ENCODE results near the gene VTCN1. TPM values are rescaled to one million over a fixed set of nuclear protein-coding genes. Genes with fewer than 3 reads are reported as not detected.
"Not testable (repeated sequence)": the region's sequence is repeated elsewhere in the genome, so short reads cannot be mapped to it uniquely, and the experiment has no call there.

VTCN1 gene
- total RNA-seq, 1 experiment from 2014 or later = not detected

- DNase-seq (ENCODE audit: extremely low read depth, low read depth) = no peak
Observed at GRCh38 chr1:117128323-117129079, 82.2 kb downstream of the VTCN1 start.

DNA sequence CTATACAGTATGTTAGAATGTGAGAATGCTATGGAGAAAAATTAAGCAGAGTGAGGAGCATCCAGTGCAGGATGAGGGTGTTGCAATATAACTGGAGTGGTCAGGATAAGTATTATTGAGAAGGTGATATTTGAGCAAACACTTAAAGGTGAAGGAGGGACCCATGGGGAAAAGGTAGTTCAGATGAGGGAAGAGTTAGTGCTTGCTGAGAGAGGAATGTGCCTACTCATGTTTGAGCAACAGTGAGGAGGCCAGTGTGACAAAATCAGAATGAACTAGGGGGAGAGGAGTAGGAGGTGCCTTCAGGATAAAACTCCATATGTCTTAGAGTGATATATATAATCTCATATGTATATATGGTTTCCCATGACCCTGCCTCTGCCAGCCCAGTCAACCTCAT, 82.9 kb downstream of the VTCN1 start:
- no peak for DNase-seq (ENCODE audit: extremely low read depth, low read depth)

DNA sequence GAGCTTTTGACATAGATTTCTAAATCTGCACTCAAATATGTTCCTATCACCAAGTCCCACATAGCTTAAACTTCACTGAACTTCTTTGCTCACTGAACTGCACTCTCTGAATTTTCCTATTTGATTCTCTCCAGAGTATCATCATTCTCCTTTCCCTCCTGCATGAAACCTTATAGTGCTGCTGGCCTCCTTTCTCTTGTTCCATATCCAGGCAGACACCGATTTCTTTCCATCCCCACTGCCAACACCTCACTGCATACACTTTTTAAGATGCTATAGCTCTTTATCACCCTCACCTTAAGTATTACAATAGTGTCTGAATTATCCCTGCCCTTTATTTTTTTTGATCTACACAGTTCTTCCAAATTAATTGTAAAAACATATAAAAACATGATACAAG, 86.1 kb downstream of the VTCN1 start:
- DNase-seq (ENCODE audit: extremely low read depth, low read depth) = no peak

DNA sequence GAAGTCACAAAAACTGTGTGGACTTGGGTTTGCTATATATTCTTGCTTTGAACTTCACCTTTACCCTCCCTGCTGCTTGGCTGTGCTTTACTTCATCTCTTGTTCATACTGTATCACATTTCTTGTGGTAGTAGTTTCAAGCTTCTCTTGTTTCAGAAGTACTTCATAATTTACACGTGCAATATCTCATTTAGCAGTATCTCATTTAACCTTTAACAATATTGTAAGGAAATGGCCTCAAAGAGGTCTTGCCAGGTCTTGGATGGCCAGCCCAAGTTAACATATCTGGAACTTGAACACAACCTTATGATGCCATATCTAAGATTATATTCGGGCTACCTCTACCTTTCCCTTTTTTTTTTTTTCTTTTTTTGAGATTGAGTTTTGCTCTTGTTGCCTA, 87.5 kb downstream of the VTCN1 start:
- no peak for DNase-seq (ENCODE audit: extremely low read depth, low read depth)

- no peak for DNase-seq (ENCODE audit: extremely low read depth, low read depth)
Observed at GRCh38 chr1:117122330-117123025, 88.2 kb downstream of the VTCN1 start.

DNA sequence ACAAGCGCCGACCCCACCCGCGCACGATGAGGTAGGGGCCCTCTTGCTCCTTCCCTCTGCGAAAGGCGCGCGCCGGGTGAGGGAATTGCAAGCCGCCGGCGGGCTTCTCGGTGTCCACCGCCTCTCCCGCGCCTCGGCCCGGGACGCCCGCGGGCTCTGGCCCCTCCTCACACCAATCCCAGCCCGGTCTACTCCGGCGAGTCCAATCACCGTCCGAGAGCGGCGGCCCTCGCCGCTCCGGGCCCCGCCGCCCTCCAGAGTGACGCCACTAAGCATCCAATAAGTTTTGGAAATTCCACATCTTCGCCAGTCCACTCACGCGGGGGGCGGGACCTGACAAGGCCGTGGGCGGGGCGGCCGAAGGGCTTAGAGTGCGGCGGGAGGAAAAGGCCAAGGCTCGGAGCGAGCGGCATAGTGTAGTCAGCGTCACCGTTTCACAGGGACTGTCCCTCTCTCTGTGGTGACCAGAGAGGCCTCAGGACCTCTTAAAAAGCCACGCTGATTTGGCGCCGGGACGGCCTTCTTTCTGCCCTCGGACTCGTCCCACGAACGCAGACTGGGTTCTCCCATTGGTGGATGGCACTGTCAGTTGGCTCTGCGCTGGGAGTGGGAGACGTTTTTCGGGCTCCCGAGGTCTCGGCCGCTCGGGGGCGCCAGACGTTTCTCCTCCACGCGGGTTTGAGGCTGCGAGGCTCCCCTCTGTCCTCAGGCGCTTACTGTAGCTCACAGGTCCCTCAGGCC, 89.0 kb downstream of the VTCN1 start, which contains the start of gene TRIM45:
TSS of gene TRIM45 (minus strand) at position 161 of the 741 bp plus-strand sequence. CDS start 548 bp downstream, outside the sequence.
- DNase-seq (ENCODE audit: extremely low read depth, low read depth) = peak; percentile 90

GRCh38 chr1:117120774-117121588, 89.7 kb downstream of the VTCN1 start:
- DNase-seq (ENCODE audit: extremely low read depth, low read depth) = no peak

DNA sequence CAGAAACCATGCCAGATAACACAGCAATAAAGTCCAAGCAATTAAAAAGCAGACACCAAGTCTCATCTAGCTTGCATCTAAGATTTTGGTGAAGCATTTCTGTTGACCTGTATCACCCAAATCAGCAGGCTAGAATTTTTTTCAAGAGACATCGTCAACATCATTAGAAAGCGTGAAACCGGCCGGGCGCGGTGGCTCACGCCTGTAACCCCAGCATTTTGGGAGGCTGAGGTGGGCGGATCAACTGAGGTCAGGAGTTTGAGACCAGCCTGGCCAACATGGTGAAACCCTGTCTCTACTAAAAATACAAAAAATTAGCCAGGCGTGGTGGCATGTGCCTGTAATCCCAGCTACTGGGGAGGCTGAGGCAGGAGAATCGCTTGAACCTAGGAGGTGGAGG, 91.6 kb downstream of the VTCN1 start:
- not testable (repeated sequence) for DNase-seq (ENCODE audit: extremely low read depth, low read depth)

- no peak for DNase-seq (ENCODE audit: extremely low read depth, low read depth)
Observed at GRCh38 chr1:117118137-117118536, 92.6 kb downstream of the VTCN1 start.

DNA sequence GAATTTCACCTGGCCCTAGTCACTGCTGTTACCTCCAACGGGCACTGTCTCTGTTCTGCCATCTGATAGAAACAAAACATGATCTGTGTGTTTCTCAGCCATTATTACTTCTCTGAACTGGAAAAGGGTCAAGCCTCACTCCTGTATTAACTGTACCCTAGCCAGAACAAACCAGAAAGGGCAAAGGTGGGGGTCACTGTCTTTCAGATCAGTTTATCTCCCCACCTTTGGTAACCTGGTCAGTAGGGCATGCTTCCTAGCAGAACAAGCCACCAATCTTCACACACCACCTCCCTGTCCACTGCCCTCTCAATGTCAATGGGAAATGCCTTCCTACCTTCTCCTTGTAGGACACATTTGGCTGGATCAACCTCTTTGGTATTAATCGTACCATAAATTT, 93.0 kb downstream of the VTCN1 start:
- no peak for DNase-seq (ENCODE audit: extremely low read depth, low read depth)

GRCh38 chr1:117116784-117117130, 94.0 kb downstream of the VTCN1 start:
- no peak for DNase-seq (ENCODE audit: extremely low read depth, low read depth)

- DNase-seq (ENCODE audit: extremely low read depth, low read depth) = no peak
Observed at GRCh38 chr1:117116090-117116783, 94.5 kb downstream of the VTCN1 start.

- DNase-seq (ENCODE audit: extremely low read depth, low read depth) = no peak
Observed at GRCh38 chr1:117114877-117115276, 95.8 kb downstream of the VTCN1 start.

- no peak for DNase-seq (ENCODE audit: extremely low read depth, low read depth)
Observed at GRCh38 chr1:117113199-117113598, 97.5 kb downstream of the VTCN1 start.

- DNase-seq (ENCODE audit: extremely low read depth, low read depth) = no peak
Observed at GRCh38 chr1:117112047-117112717, 98.5 kb downstream of the VTCN1 start.

DNA sequence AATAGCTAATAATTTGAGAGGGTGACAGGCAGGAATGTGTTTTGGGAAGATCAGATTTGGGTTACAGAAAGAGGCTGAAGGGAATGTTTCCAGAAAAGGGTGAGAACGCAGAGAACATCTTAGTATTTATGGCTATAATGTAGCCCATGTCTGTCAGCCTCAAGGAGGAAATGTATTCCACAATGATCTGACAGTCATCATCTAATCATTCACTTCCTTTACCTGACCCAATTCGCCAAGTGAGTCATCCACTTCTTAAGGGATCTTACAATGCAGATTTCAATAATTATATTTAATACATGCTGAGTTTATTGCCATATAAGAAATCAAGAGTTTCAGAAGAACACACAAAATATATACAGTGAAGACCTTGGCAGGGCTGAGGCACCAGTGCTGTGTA, 100.0 kb downstream of the VTCN1 start:
- DNase-seq (ENCODE audit: extremely low read depth, low read depth) = no peak

- DNase-seq (ENCODE audit: extremely low read depth, low read depth) = no peak
Observed at GRCh38 chr1:117107364-117107763, 103.4 kb downstream of the VTCN1 start.

GRCh38 chr1:117106478-117106877, 104.2 kb downstream of the VTCN1 start:
- DNase-seq (ENCODE audit: extremely low read depth, low read depth) = no peak

- DNase-seq (ENCODE audit: extremely low read depth, low read depth) = no peak
Observed at GRCh38 chr1:117105722-117106121, 105.0 kb downstream of the VTCN1 start.

DNA sequence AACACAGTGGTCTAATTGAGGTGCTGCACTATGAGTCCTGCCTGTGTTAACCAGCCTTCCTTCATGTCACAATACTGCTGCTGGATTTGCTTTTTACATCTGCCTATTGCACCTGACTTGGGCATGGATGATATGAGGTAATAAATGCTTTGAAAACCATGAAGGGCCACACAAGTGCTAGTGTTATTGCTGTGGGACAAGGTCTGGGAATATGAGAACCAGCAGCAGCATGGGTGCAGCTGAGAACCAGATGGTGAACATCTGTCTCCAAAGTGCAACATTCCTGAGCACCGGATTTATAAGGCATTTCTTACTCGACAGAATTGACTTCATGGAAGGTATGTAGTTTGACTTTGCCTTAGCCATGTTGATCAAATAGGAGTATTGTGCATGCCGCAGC, 105.7 kb downstream of the VTCN1 start:
- no peak for DNase-seq (ENCODE audit: extremely low read depth, low read depth)
